Fibroblast of lung (primary cell): ENCODE measurements around the gene TBX21.

Source experiments
- CTCF ChIP-seq, 2 donors: IDR thresholded peaks in 1 of 2; conservative IDR thresholded peaks in 1 of 2; 1 replicate in 1 of 2; 2 replicates in 1 of 2; pipeline ENCODE4 v1.5.1; 2011 to 2012; ENCODE audit warnings: low read length in 2 of 2, control low read depth in 1 of 2, inconsistent platforms in 1 of 2, low read depth in 1 of 2, mild to moderate bottlenecking in 1 of 2
- EZH2 ChIP-seq: IDR thresholded peaks from 2 replicates; pipeline ENCODE4 v1.5.1; 2012; ENCODE audit warnings: low read length, control low read depth, mild to moderate bottlenecking; ENCODE audit errors: missing control alignments

GRCh38 chr17:47695429-47696376, 37.3 kb upstream of the TBX21 start:
- TF ChIP-seq CTCF (conservative IDR thresholded peaks at IDR 0.05 in 1 of 2, IDR thresholded peaks at IDR 0.05 in 1 of 2; ENCODE audit: low read depth in 1 of 2, low read length in 2 of 2) (no peak), EZH2 (no peak)
